GM21737 (cell line): ENCODE data around the gene LDLRAD3.

Experiments used
- ATAC-seq: cut with Tn5 transposase; IDR thresholded peaks from one replicate; pipeline ENCODE4 v1.9.1; 2021; ENCODE audit warnings: mild to moderate bottlenecking, moderate library complexity; ENCODE audit not compliant: unreplicated experiment

Gene LDLRAD3

DNA sequence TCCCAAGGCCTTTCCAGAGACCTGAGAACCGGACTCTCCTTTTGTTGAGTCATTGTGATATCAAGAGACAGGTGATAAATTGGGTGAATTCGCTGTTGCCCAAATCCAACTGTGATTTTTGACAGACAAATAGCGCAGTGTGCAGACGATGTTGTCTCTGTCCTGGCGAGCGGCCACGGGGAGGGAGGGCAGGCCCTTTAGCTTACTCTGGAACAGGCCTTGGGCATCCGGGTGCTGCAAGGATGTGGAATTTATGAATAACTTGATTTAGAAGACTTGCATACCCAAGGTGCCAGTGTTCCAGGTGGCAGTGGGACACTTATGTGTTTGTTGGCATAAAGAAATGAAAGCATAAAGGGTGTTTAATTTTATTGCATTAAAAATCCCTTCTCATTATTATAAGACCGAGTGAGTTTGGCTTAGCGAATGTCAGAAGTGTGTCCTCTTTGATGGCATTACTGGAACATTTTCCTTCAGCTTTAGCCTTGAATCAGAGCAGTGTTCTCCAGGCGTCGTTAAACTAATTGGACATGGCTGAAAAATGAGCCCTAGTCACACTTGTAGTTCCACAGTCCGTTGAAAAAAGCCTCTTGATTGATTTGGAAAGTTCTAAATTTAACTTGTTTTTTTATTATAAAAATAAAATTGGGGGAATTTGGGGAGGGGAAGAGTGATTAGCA is 9.4 kb downstream of the LDLRAD3 start:
- ATAC-seq = no peak

DNA sequence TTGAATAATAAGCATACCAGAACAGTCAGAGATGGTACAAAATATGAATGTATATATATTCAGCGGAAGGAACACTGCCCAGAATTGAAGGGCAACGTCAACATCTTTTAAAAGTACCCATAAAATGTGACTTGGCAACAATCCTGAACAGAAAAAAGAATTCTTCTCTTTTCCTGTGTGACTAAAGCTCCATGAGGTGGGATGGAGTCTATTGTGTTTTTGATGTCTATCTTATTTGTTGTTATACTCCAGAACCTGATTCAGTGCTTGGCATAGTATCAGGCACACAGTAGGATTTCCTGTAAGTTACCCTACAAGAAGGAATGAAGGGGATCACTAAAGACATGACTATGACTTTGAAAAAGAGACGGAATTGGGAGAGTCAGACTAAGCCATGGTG is 10.3 kb downstream of the LDLRAD3 start:
- ATAC-seq = no peak

DNA sequence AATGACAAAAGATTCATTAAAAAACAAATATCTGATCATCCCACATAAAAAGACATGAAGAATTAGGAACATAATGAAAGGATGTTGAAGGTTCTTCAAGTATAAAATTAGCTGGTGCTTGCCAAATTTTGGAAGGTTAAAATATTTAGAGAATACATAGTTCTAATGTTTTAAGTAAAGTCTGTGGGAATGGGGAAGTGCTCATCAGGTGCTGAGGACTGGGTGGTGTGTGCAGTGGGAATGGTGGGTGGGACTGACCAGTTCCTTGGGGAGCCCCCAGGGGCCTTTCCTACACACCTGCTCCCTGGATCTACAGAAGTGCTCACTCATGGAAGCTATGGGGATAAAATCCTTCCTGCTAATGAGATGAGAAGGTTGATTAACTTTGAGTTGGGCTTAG is 11.8 kb downstream of the LDLRAD3 start:
- no peak for ATAC-seq

DNA sequence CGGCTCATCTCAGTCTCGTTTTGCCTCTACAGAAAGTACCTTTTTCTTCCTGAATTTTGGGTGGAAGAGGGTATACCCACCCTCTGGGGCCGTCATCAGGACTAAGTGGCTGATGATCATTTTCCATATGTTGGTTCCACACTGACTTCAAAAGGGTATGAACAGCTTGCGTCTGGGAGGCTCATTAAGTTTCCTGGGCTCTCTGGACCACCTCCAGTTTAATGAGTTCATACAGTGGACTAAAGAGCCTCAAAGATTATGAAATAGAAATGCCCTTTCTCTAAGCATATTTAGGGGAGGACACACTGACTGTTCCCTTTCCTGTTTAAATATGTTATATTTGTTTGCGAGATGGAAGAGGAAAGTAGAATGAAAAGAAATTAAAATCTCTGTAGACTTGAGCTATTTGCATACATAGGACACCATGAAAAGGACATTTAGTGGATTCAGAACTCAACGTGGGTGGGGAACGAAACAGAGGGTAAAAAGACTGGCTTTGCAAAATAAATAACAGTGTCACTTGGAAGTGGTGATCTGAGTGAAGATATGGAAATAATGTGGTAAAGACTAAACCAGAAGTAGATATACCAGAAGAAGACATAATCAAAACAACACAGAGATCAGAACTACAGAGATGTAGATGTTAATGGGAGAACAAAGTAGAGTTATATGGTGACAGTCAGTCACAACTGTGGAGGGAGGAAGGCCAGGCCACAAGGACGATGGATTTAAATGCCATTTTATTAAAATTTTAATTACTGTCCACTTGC is 18.7 kb downstream of the LDLRAD3 start:
- no peak for ATAC-seq

DNA sequence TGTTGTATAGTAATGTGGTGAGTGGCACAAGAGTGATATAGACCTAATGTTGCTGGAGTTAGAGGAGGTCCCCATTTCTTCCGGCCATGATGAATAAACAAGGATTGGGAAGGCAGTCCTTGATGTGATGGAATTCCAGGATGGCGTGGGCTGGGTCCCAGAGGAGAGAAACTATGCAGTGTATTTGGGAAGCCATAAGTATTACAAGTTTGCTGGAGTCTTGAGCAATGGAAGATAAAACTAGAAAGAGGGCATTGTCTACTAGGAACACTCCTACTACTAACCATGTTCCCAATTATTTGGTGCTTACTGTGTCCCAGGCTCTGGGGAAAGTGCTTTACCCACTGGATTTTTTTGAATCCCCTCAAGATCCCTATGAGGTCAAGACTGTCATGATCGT is 20.0 kb downstream of the LDLRAD3 start:
- no peak for ATAC-seq

DNA sequence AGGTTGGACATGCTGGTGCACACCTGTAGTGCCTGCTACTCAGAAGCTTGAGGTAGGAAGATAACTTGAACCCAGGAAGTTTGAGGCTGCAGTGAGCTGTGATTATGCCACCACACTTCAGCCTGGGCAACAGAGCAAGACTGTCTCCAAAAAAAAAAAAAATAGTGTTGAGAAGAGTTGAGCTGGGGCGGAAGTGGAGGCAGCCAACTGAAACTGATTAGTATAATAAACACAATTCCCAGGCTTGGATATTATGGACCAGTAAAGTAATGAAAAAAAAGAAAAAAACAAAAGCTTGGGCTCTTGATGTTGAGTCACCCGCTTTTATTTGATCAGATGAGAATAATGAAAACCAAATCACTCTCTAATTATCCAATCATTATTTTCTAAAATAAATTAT is 21.0 kb downstream of the LDLRAD3 start:
- no peak for ATAC-seq

DNA sequence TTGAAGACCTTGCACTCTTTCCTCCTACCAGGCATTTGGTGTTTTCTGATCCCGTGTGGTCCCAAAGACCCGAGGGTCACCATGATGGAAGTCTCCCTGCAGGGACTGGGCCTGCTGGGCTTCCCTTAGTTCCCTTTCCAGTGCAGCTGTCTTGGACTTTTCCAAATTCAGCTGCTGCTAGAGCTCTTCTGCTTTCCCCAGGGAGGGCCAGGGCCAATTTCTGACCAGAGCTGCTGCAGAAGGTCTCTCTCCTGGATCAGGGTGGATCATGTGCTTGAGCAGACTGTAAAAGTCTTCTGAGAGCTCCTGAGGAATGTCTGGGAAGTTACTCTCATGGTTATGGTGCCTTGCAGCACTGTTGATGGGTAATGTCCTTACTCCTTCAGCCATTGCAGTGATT is 23.2 kb downstream of the LDLRAD3 start:
- ATAC-seq = no peak

DNA sequence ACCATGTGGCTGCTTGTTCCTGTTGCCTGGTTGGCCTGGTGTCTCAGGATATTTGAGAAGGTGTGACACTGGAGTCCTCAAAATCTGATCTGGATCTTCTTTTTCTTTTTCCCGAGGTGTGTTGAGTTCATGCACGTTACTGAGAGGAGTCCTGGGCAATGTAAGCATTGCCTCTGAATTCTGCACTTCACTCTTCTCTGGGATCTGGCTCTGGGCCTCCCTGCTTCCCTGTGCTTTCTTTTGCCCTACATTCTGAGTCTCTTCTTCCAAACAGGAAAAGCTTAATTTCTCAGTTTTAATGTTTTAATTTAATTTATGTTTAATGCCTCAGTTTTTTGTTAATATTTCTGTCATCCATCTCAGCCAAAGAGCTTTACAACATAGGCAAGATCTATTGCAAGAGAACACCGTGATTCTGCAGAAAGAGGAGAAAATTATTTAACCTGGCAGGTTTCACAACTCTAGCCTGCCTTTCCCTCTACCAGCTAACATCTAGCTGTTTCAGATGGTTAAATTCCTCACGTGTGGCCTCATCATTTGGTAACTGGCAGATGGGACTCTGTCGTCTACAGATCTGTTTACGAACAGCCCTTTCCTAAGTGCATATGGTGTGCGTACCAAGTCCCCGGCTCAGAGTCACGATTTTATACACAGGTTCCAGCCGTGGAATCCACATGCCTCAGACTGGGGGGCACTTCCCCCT is 24.7 kb downstream of the LDLRAD3 start:
- ATAC-seq = no peak

DNA sequence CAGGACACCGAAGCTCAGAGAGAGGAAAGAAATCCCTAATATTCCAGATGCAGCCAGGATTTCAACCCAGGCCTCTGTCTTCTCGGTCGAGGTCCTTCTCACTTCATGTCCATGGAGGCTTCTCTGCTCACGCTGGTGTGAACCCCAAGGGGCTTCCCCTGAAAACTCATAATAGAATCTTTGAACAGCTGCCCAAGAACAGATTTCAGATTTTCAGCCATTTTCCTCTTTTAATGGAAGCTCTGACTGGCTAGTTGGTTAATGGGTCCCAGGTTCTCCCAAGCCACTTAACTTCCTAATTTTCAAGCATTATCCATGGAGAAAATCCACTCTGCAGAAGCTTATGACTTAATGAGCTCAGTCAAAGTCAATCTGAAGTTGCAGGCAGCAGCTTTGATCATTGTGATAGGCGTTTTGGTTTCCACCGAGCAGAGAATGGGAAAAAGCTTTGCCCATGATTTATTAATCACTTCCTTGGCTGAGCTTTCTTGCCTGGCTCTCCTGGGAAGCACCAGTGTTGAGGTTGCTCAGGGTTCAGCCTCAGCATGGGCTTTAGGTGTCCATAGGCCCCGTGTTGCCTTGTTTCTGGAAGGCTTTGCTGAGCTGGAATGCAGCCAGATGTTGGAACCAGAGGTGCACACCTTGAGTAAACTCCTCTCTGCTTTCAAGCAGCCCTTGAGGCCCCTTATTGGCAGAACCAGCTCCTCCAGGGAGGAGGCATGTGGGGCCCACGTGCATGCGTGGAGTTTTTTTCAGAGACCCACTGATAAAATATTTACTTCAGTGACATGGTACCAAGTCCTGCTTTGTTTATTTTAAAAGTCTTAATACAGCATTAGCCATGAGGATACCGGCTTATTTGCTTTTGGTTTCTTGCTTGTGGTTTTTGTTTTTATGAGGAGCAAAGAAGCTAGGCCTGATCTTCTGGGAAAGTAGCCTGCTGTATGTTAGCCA is 25.5 kb downstream of the LDLRAD3 start:
- ATAC-seq = no peak

DNA sequence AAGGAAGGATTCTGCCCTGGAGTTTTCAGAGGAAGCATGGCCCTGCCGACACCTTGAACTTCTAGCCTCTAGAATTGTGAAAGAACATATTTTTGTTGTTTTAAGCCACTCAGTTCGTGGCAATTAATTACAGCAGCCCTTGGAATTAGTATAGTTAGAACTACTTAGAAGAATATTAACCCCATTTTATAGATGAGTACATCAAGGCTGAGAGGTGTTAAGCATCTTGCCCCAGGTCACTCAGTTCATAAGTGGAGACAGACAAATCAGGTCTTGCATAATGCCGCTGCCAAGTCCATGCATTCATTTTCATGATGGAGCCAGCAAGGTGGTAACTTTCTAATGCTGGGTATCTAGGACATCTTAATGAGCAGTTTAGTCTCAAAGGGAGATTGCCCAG is 26.6 kb downstream of the LDLRAD3 start:
- ATAC-seq = no peak

DNA sequence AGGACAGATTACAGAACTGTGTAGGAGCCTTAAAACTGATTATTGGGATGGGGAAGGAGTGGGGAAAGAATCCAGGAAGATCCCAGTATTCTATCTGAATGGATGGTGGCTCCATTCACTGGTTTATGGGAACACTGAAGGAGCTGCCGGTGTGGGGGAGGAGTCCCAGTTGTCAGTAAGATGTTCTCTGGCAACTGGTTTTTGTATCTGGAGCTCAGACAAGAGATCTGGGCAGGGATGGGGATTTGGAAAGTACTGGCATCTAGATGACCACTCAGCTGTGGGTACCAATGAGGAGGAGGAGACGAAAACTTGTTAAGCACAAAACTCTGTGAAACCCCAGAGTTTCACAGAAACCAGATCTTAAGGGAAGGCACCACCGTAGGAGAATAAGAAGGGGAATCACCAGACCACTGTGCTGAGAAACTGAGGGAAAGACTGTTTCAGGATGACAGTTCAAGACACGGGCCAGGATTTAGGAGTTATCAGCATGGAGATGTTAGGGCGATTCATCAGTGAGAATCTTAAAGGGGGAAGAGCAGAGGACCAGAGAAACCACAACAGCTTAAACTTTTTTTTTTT is 28.1 kb downstream of the LDLRAD3 start:
- no peak for ATAC-seq

DNA sequence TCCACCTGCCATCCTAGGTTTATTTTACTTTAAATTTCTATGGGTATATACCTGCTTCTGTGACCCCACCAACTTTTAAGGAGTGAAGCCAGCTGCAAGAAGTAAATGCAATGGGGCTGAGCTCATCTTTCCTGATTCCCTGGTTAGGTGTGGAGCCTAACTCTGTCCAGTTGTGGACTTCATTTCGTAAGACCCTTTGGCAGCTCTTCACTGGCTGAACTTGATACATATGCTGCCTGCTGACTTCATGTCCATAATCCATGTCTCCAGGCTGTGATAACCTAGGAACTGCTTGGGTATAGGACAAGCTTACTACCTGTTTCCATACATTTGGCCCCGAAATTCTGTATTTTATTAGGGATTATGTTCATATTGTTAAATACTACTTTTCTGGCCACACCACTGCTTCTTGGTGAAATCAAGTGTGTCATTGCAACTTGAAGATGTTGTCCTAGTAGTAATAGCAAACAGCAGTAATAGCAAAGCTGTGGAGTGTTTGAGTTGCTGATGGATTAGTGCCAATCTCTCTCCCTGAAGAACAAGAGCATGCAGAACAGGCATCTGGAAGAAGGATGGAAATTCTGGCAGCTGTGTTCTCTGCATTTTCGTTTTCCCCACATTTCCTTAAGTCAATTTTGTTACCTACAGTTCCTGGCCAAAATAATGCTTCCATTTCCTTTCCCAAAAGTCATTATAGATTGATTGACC is 31.2 kb downstream of the LDLRAD3 start:
- no peak for ATAC-seq

DNA sequence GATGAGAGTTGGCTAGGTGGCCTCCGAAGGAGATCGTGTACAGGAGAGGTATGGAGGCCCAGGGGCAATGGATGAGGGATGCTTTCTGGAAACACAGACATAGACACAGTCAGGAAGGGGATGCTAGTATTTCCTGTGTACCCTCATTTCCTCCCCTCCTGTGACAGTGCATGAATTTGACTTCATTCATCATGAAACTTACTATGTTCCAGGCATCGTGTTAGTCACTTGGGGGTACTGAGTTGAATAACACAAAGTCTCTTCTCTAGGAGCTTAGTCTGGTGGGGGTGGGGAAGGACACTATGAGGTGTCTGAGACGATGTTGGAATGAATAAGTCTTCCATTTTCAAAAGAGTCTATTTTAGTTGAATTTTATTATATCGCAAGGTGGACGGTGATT is 32.6 kb downstream of the LDLRAD3 start:
- ATAC-seq = no peak

DNA sequence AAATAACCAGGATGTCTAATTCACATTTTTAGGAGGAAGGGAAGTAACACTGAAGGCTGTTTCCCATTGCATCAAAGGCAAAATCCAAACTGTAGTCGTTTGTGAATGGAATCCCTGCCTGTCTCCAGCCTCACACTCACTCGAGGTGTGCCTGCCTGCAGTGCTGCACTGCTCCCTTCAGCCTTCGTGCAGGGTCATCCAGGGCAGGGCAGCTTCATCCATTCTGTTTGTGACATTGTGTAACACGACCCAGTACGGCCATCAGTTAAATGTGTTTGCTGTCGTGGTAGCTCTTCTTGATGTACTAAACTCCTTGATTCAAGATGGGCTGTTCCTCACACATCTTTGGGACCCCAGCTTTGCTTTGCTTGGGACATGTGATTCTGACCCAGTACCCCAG is 34.3 kb downstream of the LDLRAD3 start:
- ATAC-seq = no peak

DNA sequence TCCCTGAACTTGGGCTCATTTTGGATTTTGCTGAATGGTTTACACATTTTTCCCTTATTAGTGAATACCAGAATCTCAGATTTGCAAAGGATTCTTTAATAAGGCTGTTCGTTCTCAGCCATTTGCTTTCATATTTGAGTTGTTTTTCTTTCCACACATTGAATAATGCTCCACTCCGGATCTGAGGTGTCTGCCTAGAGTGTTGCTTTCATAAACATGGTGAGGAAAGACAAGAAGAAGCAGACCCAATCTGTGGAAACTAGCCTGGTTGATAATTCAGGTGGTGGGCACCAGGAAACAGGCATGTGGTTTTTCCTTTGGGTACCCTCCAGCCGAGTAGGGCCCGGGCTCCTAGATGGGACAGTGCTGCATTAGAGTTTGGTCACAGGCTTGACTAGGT is 35.0 kb downstream of the LDLRAD3 start:
- ATAC-seq = no peak

DNA sequence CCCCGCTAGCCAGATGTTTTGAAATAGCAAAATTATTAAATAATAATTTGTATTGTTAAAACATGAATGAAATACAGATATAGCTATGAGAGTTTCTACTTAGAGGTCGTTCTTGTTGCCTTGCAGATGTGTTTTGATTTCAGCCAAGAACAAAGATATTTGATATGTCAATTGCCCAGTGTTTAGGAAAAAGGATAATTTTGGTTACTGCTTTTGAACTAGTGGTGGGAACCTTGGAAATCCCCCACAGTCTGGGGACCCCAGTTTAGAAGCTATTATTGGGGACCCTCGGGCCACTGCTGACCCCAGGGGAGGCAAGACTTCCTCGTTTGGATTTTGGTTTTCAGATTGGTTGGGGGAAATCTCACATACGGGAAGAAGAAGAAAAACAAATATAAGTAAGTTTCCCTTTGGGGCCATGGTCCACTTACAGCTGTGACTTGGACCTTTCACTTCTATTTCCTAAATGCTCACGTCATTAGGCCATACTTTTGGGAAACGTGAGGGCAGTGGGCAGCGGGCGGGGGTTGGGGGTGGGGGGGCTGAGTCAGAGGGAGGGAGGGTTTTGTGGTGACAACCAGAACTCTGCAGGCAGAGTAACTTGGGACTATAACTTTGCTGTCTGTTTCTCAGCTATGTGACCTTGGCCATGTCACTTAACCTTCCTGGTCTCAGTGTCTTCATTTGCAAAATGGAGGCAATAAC is 37.0 kb downstream of the LDLRAD3 start:
- no peak for ATAC-seq

DNA sequence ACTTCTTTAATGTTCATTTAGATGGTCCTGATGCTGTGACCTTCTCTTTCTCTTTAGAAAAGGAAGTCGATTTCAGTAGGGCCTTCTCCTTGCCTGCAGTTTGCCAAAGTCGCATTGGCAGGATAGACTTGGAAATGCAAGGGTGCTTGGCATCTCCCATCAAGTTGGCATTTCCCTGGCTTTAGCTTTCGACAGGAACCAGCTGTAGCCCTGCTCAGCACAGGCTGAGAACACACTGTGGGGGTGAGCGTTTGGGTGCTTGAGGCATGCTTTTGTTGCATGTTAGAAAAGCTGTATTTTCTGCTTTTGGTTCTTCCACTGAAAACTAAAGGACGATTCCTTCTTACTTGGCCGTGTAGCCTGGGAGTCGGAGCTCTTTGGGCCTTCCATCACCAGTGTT is 37.7 kb downstream of the LDLRAD3 start:
- no peak for ATAC-seq

DNA sequence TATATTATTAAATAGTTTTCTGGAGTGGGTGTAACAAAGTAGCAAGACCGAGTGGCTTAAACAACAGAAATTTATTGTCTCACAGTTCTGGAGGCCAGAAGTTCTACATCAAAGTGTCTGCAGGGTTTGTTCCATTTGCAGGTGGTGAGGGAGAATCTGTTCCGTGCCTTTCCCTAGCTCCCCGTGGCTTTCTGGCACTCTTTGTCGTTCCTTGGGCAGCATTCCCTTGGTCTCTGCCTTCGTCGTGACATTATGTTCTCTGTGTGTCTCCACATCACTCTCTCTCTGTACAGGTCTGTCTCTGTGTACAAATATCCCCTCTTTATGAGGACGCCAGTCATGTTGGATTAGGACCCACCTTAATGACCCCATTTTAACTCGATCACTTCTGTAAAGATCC is 38.2 kb downstream of the LDLRAD3 start:
- no peak for ATAC-seq

DNA sequence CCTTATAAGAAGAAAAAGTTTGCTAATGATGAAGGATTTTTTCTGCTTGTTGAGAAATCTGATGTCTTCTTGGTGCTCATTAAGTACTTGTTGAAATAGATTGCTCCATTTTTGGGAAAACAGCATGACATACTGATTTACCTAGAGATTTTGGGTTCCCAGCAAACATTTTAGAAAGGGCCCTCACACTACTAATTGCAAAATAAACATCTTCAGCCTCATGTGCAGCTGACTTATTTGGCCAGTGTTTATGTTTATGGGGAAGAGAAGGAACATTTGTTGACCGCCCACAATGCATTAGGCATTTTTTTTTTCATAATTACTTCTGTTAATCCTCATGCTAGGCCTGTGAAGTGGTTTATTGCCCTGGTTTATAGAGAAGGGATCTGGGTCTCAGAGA is 40.1 kb downstream of the LDLRAD3 start:
- ATAC-seq = no peak
